Mammary epithelial cell (primary cell): ENCODE data around the gene RNF157.

Experiments
- EZH2 ChIP-seq: IDR thresholded peaks from 2 replicates; pipeline ENCODE4 v1.6.1; 2012; ENCODE audit warnings: low read length, inconsistent platforms, borderline replicate concordance
- TF ChIP-seq, protein P1 (sequence below), 2 donors: IDR thresholded peaks in 1 of 2; conservative IDR thresholded peaks in 1 of 2; 2 replicates each; pipeline ENCODE4 v1.5.1; 2011 to 2012; ENCODE audit warnings: inconsistent platforms in 2 of 2, low read length in 2 of 2, mild to moderate bottlenecking in 2 of 2, control low read depth in 1 of 2, low read depth in 1 of 2; ENCODE audit not compliant: insufficient read depth in 1 of 2; ENCODE audit errors: extremely low read depth in 1 of 2

DNA sequence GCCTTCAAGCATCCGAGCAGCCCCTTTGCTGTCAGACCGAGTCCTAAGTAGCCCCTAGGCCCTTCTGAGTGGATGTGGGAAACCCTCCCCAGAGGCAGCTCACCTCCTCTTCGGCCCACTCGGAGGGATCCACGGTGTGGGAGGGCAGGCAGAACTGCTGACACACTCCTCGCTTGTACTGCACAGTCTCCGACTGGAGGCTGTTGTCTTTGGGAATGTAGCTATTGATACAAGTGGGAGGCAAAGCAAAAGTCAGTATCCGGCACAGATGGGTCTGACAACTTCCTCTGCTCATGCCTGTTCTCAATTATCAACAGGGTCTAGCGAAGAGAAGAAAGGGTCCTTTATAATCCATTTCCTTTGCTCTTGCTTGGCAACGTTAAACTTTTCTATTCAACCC is 73.4 kb downstream of the RNF157 start:
- TF ChIP-seq, protein P1, sequence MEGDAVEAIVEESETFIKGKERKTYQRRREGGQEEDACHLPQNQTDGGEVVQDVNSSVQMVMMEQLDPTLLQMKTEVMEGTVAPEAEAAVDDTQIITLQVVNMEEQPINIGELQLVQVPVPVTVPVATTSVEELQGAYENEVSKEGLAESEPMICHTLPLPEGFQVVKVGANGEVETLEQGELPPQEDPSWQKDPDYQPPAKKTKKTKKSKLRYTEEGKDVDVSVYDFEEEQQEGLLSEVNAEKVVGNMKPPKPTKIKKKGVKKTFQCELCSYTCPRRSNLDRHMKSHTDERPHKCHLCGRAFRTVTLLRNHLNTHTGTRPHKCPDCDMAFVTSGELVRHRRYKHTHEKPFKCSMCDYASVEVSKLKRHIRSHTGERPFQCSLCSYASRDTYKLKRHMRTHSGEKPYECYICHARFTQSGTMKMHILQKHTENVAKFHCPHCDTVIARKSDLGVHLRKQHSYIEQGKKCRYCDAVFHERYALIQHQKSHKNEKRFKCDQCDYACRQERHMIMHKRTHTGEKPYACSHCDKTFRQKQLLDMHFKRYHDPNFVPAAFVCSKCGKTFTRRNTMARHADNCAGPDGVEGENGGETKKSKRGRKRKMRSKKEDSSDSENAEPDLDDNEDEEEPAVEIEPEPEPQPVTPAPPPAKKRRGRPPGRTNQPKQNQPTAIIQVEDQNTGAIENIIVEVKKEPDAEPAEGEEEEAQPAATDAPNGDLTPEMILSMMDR (conservative IDR thresholded peaks at IDR 0.05 in 1 of 2, IDR thresholded peaks at IDR 0.05 in 1 of 2; ENCODE audit: extremely low read depth in 1 of 2, insufficient read depth in 1 of 2, low read depth in 1 of 2, low read length in 2 of 2) = no peak
- no peak for TF ChIP-seq EZH2
